Endothelial cell of umbilical vein (primary cell): ENCODE measurements around the gene TGM3. TPM values are rescaled to one million over a fixed set of nuclear protein-coding genes. Genes with fewer than 3 reads are reported as not detected.

Source experiments
- BruUV-seq: library from RNA; stranded (reverse); fragments of 400-500 nt; replicated peaks from 2 replicates; lab custom pipeline; 2021; lab: Mats Ljungman, UMichigan
- CTCF ChIA-PET: fragments of 300-600, 350-600 bp; sonication (Branson Sonifier 250); formaldehyde crosslinking; loops from one replicate; lab custom pipeline; 2021; ENCODE audit warnings: antibody characterized with exemption, inconsistent platforms; lab: Charles Lee
- POLR2A ChIA-PET: fragments of 300-600, 350-600 bp; sonication (Branson Sonifier 250); formaldehyde crosslinking; loops from one replicate; lab custom pipeline; 2021; ENCODE audit warnings: antibody characterized with exemption, inconsistent platforms; lab: Charles Lee
- DNase-seq: peaks from one replicate; pipeline ENCODE4 v3.0.0-alpha.2; 2011; ENCODE audit warnings: low read depth, low spot score
- FAIRE-seq: peaks from 2 replicates; lab custom pipeline; 2011; peaks lifted over from hg19 to GRCh38; lab: Jason Lieb, UNC
- H2AFZ ChIP-seq: 2 replicates; pipeline ENCODE4 v1.6.0; 2012; ENCODE audit warnings: low read depth, low read length, control low read depth, inconsistent platforms
- H3K27ac ChIP-seq: 2 replicates; pipeline ENCODE4 v1.5.1; 2011; ENCODE audit warnings: low read depth, mild to moderate bottlenecking, control low read depth, low read length, moderate library complexity; ENCODE audit not compliant: insufficient read depth
- H3K27me3 ChIP-seq, 2 experiments: 2 replicates each; pipeline versions ENCODE4 v1.6.0 to v1.6.1; 2011; ENCODE audit warnings: low read length in 2 of 2, mixed read lengths in 1 of 2; ENCODE audit not compliant: control insufficient read depth in 2 of 2, insufficient read depth in 2 of 2
- H3K36me3 ChIP-seq, 2 experiments: 2 replicates in 1 of 2; 3 replicates in 1 of 2; pipeline ENCODE4 v1.5.1; 2011; ENCODE audit warnings: low read length in 2 of 2, mild to moderate bottlenecking in 1 of 2, moderate library complexity in 1 of 2; ENCODE audit not compliant: control insufficient read depth in 2 of 2, insufficient read depth in 2 of 2; ENCODE audit errors: extremely low read depth in 1 of 2
- H3K4me1 ChIP-seq: 3 replicates; pipeline ENCODE4 v1.5.1; 2011; ENCODE audit warnings: mild to moderate bottlenecking, low read length; ENCODE audit not compliant: control insufficient read depth, insufficient read depth; ENCODE audit errors: extremely low read depth
- H3K4me2 ChIP-seq: 2 replicates; pipeline ENCODE4 v1.6.1; 2011; ENCODE audit warnings: low read length, control low read depth, mixed read lengths; ENCODE audit not compliant: insufficient read depth
- H3K4me3 ChIP-seq, 3 experiments: fragments of 200-600 bp in 1 of 3; sonication (generic), shearing (Covaris generic) in 1 of 3; replicated peaks in 1 of 3; 2 replicates each; pipeline ENCODE4 v1.5.1; 2011 to 2016; ENCODE audit warnings: control low read depth in 3 of 3, low read length in 3 of 3, mild to moderate bottlenecking in 2 of 3, inconsistent platforms in 1 of 3, low read depth in 1 of 3, moderate library complexity in 1 of 3; ENCODE audit not compliant: insufficient read depth in 1 of 3
- H3K79me2 ChIP-seq: 2 replicates; pipeline ENCODE4 v1.6.0; 2012; ENCODE audit warnings: low read length, inconsistent platforms; ENCODE audit not compliant: control insufficient read depth, insufficient read depth
- H3K9ac ChIP-seq: replicated peaks from 2 replicates; pipeline ENCODE3; 2011; ENCODE audit warnings: low read length, control low read depth; ENCODE audit not compliant: insufficient read depth; ENCODE audit errors: extremely low read depth
- H3K9me1 ChIP-seq: replicated peaks from 3 replicates; pipeline ENCODE4 v1.6.0; 2011; ENCODE audit warnings: mild to moderate bottlenecking, low read length; ENCODE audit not compliant: control insufficient read depth, insufficient read depth; ENCODE audit errors: extremely low read depth
- H3K9me3 ChIP-seq: replicated peaks from 2 replicates; pipeline ENCODE4 v1.5.1; 2012; ENCODE audit warnings: low read length, inconsistent platforms; ENCODE audit not compliant: control insufficient read depth, insufficient read depth
- H4K20me1 ChIP-seq: replicated peaks from 2 replicates; pipeline ENCODE3; 2011; ENCODE audit warnings: mild to moderate bottlenecking, low read length; ENCODE audit not compliant: control insufficient read depth, insufficient read depth; ENCODE audit errors: extremely low read depth
- EZH2 ChIP-seq: IDR thresholded peaks from 2 replicates; pipeline ENCODE4 v1.6.1; 2012; ENCODE audit warnings: borderline replicate concordance, low read depth, mild to moderate bottlenecking, moderate library complexity, low read length, inconsistent platforms; ENCODE audit not compliant: severe bottlenecking
- FOS ChIP-seq: IDR thresholded peaks from 2 replicates; pipeline ENCODE4 v1.6.1; 2011; ENCODE audit warnings: mild to moderate bottlenecking, low read length, moderate library complexity, borderline replicate concordance; ENCODE audit not compliant: insufficient read depth
- GATA2 ChIP-seq: IDR thresholded peaks from 2 replicates; pipeline ENCODE4 v1.7.0; 2011; ENCODE audit warnings: low read depth, mild to moderate bottlenecking, moderate library complexity, mixed read lengths, low read length; ENCODE audit not compliant: insufficient read length, insufficient read depth
- JUN ChIP-seq: IDR thresholded peaks from 2 replicates; pipeline ENCODE4 v1.6.1; 2011; ENCODE audit warnings: borderline replicate concordance, low read depth; ENCODE audit not compliant: insufficient read length, insufficient read depth
- MYC ChIP-seq: IDR thresholded peaks from one replicate; pipeline ENCODE4 v1.6.1; 2011; ENCODE audit warnings: mild to moderate bottlenecking, low read depth, low read length
- POLR2A ChIP-seq: IDR thresholded peaks from 2 replicates; pipeline ENCODE4 v1.6.1; 2012; ENCODE audit warnings: low read depth, mild to moderate bottlenecking, control low read depth, low read length
- POLR2AphosphoS5 ChIP-seq: IDR thresholded peaks from 2 replicates; pipeline ENCODE4 v1.6.1; 2012; ENCODE audit warnings: low read depth, mild to moderate bottlenecking, control low read depth, low read length, moderate library complexity; ENCODE audit not compliant: insufficient read depth
- dilution Hi-C: fragments of 300-500 bp; cut with MboI; formaldehyde crosslinking; loops from one replicate; pipeline ENCODE4 v1.15.0; 2019; ENCODE audit warnings: low sequenced_read_pairs; ENCODE audit not compliant: extremely low pct_ligation_motif_present
- intact Hi-C: fragments of 100-400 bp; cut with micrococcal nuclease; formaldehyde crosslinking; loops from one replicate; pipeline ENCODE4 v1.10.0; 2022
- polyA plus RNA-seq, 4 experiments: library from polyadenylated mRNA; depleted of rRNA in 3 of 4; stranded (reverse) in 3 of 4; unstranded in 1 of 4; fragments of >200 nt; gene quantifications; 2 replicates each; pipeline versions ENCODE4 v1.2.1 to v1.2.3, GENCODE V29; 2011 to 2012; ENCODE audit warnings: missing spikeins in 1 of 4
- total RNA-seq: library from RNA; stranded (reverse); gene quantifications from 2 replicates; pipeline ENCODE4 v1.2.3, GENCODE V29; 2021
- TF ChIP-seq, protein P1 (sequence below), 2 donors: IDR thresholded peaks; 1 replicate in 1 of 2; 2 replicates in 1 of 2; pipeline ENCODE4 v1.5.1; 2011; ENCODE audit warnings: low read length in 2 of 2, mild to moderate bottlenecking in 2 of 2, moderate library complexity in 2 of 2, control low read depth in 1 of 2, inconsistent platforms in 1 of 2, low read depth in 1 of 2; ENCODE audit not compliant: insufficient read depth in 1 of 2; ENCODE audit errors: extremely low read depth in 1 of 2
- TF ChIP-seq, protein P2 (sequence below): IDR thresholded peaks from 2 replicates; pipeline ENCODE4 v1.6.1; 2011; ENCODE audit not compliant: insufficient read depth, insufficient read length

Gene TGM3
- total and polyA plus RNA-seq, 2 donors (not counting 3 experiments of a cell fraction or from before 2014, with no cell fraction given) = not detected

DNA sequence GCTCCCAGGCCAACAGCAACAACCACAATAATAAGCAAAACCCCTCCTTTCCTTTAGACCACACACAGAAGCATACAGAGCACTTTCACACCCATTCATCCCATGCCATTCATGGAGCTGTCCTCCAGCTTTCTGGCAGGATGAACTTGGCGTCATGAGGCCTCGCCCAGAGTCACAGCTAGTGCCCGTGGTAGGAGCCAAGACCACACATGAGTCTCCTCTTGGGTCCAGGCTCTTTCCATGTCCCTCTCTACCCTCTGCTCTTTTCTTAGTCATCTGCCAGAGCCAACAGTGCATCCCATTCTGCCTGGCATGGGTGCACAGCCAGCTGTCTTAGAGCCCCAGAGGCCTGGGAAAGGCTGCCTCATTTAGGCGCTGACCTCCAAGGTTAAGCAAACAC lies 1.8 kb upstream of the TGM3 start:
- no peak overlapping the region for H3K4me2 ChIP-seq
- DNase-seq (no peak), FAIRE-seq (no peak)
- BruUV-seq = no TSS peak
- H3K4me3 ChIP-seq = no peak overlapping the region
- dilution Hi-C loops (no loop called here), intact Hi-C loops (no loop called here)
- no peaks in the 10 kb centered on the region for H3K79me2 ChIP-seq
- no peak overlapping the region for H2AFZ ChIP-seq
- CTCF ChIA-PET = interaction anchor here (0.9 kb wide), 1 partner anchor 20 kb away, joined by 3 read pairs; no protein-coding TSS in a partner anchor
- no peaks in the 10 kb centered on the region for H4K20me1 ChIP-seq
- POLR2A ChIA-PET = no interaction called here
- H3K9ac ChIP-seq = no peak overlapping the region
- H3K9me3 ChIP-seq = no peaks in the 10 kb centered on the region
- no peak overlapping the region for H3K27ac ChIP-seq
- TF ChIP-seq FOS (no peak), JUN (no peak), POLR2A (no peak), GATA2 (no peak), MYC (no peak), POLR2AphosphoS5 (no peak), EZH2 (no peak)
- TF ChIP-seq, protein P1, sequence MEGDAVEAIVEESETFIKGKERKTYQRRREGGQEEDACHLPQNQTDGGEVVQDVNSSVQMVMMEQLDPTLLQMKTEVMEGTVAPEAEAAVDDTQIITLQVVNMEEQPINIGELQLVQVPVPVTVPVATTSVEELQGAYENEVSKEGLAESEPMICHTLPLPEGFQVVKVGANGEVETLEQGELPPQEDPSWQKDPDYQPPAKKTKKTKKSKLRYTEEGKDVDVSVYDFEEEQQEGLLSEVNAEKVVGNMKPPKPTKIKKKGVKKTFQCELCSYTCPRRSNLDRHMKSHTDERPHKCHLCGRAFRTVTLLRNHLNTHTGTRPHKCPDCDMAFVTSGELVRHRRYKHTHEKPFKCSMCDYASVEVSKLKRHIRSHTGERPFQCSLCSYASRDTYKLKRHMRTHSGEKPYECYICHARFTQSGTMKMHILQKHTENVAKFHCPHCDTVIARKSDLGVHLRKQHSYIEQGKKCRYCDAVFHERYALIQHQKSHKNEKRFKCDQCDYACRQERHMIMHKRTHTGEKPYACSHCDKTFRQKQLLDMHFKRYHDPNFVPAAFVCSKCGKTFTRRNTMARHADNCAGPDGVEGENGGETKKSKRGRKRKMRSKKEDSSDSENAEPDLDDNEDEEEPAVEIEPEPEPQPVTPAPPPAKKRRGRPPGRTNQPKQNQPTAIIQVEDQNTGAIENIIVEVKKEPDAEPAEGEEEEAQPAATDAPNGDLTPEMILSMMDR (IDR thresholded peaks at IDR 0.05; ENCODE audit: extremely low read depth in 1 of 2, insufficient read depth in 1 of 2, low read depth in 1 of 2, low read length in 2 of 2) = no peak
- TF ChIP-seq, protein P2, sequence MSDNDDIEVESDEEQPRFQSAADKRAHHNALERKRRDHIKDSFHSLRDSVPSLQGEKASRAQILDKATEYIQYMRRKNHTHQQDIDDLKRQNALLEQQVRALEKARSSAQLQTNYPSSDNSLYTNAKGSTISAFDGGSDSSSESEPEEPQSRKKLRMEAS = no peak
- H3K27me3 ChIP-seq = peaks cover 0 to 4% of the 10 kb centered on the region in 2 experiments
- no peaks in the 10 kb centered on the region for H3K9me1 ChIP-seq
- peaks cover 10% of the 10 kb centered on the region for H3K4me1 ChIP-seq
- no peaks in the 10 kb centered on the region for H3K36me3 ChIP-seq
